ENCODE data around the gene MAPK8IP3.
"Not testable (repeated sequence)": the region's sequence is repeated elsewhere in the genome, so short reads cannot be mapped to it uniquely, and the experiment has no call there.

The MAPK8IP3 gene

DNA sequence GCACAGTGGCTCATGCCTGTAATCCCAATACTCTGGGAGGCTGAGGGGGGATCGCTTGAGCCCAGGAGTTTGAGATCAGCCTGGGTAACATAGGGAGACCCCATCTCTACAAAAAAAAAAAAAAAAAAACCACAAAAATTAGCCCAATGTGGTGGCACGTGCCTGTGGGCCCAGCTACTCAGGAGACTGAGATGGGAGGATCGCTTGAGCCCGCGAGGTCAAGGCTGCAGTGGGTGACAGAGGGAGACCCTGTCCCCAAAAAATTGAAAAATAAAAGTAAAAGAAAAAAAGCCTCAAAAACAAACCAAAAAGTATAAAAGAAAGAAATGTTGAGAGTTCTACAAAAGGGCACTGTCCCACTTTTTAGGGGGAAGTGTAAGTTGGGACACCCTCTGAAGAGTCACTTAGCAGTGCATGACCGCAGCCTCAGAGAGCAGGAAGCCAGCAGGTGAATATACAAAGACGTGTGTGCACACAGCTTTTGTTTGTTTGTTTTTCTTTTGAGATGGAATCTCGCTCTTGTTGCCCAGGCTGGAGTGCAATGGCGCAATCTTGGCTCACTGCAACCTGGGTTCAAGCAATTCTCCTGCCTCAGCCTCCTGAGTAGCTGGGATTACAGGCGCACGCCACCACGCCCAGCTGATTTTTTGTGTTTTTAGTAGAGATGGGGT, 13.7 kb downstream of the MAPK8IP3 start:
- H3K27ac ChIP-seq (ENCODE audit: insufficient read depth in 1 of 2, low read depth in 1 of 2, low read length in 2 of 2, poor library complexity in 1 of 2, severe bottlenecking in 2 of 2); CTCF ChIA-PET; H3K9me3 ChIP-seq (ENCODE audit: control extremely low read depth in 1 of 5, control insufficient read depth in 4 of 5, insufficient read depth in 2 of 5, low read depth in 1 of 5, low read length in 4 of 5); H3K27me3 ChIP-seq (replicated peaks in 2 of 5; ENCODE audit: control insufficient read depth in 4 of 5, insufficient read depth in 5 of 5, low read length in 4 of 5); H3K4me3 ChIP-seq (ENCODE audit: control insufficient read depth in 1 of 7, extremely low read depth in 1 of 7, insufficient read depth in 4 of 7, low read depth in 2 of 7, low read length in 6 of 7); POLR2A ChIA-PET; H3K36me3 ChIP-seq (ENCODE audit: control insufficient read depth in 4 of 4, insufficient read depth in 4 of 4, low read length in 3 of 4): not testable (repeated sequence)
- DNase-seq, result peak in 2 of 3 donors; percentile 36 to 52
- 66% methylated on average over 2 of the region's 12 CpGs for WGBS (ENCODE audit: insufficient coverage)
- H3K4me1 ChIP-seq (ENCODE audit: control extremely low read depth in 1 of 4, control insufficient read depth in 4 of 4, insufficient read depth in 4 of 4, low read length in 3 of 4), result peaks cover 5 to 45% (median 32%) of the 10 kb centered on the region in 4 experiments

DNA sequence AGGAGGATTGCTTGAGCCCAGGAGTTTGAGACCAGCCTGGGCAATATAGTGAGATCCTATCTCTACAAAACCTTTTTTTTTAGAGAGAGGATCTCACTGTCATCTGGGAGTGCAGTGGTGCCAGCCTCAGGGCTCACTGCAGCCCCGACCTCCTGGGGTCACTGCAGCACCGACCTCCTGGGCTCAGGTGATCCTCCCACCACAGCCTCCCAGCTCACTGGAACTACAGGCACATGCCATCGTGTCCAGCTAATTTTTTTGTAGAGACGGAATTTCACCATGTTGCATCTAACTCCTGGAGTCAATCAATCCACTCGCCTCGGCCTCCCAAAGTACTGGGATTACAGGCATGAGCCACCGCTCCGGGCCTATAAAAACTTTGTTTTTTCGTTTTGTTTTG, 15.4 kb downstream of the MAPK8IP3 start:
- H3K4me1 ChIP-seq (ENCODE audit: control extremely low read depth in 1 of 4, control insufficient read depth in 4 of 4, insufficient read depth in 4 of 4, low read length in 3 of 4), result peaks cover 5 to 38% (median 30%) of the 10 kb centered on the region in 4 experiments
- no peaks in the 10 kb centered on the region for H3K9me3 ChIP-seq (ENCODE audit: control extremely low read depth in 1 of 5, control insufficient read depth in 4 of 5, insufficient read depth in 2 of 5, low read depth in 1 of 5, low read length in 4 of 5)
- no peak for DNase-seq
- no peak overlapping the region for H3K4me3 ChIP-seq (ENCODE audit: control insufficient read depth in 1 of 7, extremely low read depth in 1 of 7, insufficient read depth in 4 of 7, low read depth in 2 of 7, low read length in 6 of 7)
- CTCF ChIA-PET, result no interaction called here
- H3K27me3 ChIP-seq (replicated peaks in 2 of 5; ENCODE audit: control insufficient read depth in 4 of 5, insufficient read depth in 5 of 5, low read length in 4 of 5), result no peaks in the 10 kb centered on the region
- peaks cover 4 to 14% (median 9%) of the 10 kb centered on the region in 4 experiments for H3K36me3 ChIP-seq (ENCODE audit: control insufficient read depth in 4 of 4, insufficient read depth in 4 of 4, low read length in 3 of 4)
- POLR2A ChIA-PET, result interaction anchor here (0.6 kb wide), 1 partner anchor 144 kb away, joined by 3 read pairs; no protein-coding TSS in a partner anchor
- H3K27ac ChIP-seq (ENCODE audit: insufficient read depth in 1 of 2, low read depth in 1 of 2, low read length in 2 of 2, poor library complexity in 1 of 2, severe bottlenecking in 2 of 2), result no peak overlapping the region
- 100% methylated on average over 6 of the region's 9 CpGs for WGBS (ENCODE audit: insufficient coverage)

DNA sequence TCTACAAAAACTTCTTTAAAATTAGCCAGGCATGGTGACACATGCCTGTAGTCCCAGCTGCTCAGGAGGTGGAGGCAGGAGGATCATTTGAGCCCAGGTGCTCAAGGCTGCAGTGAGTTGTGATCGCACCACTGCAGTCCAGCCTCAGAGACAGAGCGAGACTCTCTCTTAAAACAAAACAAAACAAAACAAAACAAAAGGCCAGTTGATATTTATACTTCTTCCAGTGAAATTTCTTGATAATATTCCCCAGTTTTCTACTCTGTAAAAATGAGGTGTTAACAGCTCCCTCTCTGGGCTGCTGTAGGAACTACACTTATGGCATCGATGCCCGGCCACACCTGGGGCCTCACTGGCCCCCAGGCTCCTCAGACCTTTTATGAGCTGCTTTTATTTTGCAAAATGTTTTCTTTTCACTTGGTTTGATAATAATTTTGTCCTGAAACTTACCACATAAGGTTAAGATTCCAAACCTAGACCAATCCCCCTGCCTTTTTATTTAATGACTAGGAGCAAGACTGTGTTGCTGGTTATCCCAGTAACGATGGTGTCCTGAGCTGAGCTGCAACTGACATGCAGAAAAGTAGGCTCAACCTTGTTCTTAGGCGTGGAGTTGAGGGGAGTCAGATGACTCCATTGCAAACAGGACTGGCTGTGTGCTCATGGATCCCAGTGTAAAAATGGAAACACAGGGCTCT, 17.6 kb downstream of the MAPK8IP3 start:
- Histone ChIP-seq H3K27me3 (replicated peaks in 2 of 5; ENCODE audit: control insufficient read depth in 4 of 5, insufficient read depth in 5 of 5, low read length in 4 of 5) (no peaks in the 10 kb centered on the region), H3K4me3 (ENCODE audit: control insufficient read depth in 1 of 7, extremely low read depth in 1 of 7, insufficient read depth in 4 of 7, low read depth in 2 of 7, low read length in 6 of 7) (no peak overlapping the region), H3K36me3 (ENCODE audit: control insufficient read depth in 4 of 4, insufficient read depth in 4 of 4, low read length in 3 of 4) (peaks cover 8 to 35% (median 25%) of the 10 kb centered on the region in 4 experiments), H3K4me1 (ENCODE audit: control extremely low read depth in 1 of 4, control insufficient read depth in 4 of 4, insufficient read depth in 4 of 4, low read length in 3 of 4) (peaks cover 5 to 35% (median 30%) of the 10 kb centered on the region in 4 experiments), H3K27ac (ENCODE audit: insufficient read depth in 1 of 2, low read depth in 1 of 2, low read length in 2 of 2, poor library complexity in 1 of 2, severe bottlenecking in 2 of 2) (no peak overlapping the region), H3K9me3 (ENCODE audit: control extremely low read depth in 1 of 5, control insufficient read depth in 4 of 5, insufficient read depth in 2 of 5, low read depth in 1 of 5, low read length in 4 of 5) (no peaks in the 10 kb centered on the region)
- peak in 2 of 3 donors; percentile 47 to 54 for DNase-seq
- ChIA-PET CTCF (interaction anchor here (0.6 to 1.7 kb wide), 7 partner anchors 9 to 410 kb away, joined by 3 to 7 read pairs (median 3); partner anchors contain the start of gene JPT2), POLR2A (no interaction called here)
- 86% methylated on average over 2 of the region's 6 CpGs for WGBS (ENCODE audit: insufficient coverage)

DNA sequence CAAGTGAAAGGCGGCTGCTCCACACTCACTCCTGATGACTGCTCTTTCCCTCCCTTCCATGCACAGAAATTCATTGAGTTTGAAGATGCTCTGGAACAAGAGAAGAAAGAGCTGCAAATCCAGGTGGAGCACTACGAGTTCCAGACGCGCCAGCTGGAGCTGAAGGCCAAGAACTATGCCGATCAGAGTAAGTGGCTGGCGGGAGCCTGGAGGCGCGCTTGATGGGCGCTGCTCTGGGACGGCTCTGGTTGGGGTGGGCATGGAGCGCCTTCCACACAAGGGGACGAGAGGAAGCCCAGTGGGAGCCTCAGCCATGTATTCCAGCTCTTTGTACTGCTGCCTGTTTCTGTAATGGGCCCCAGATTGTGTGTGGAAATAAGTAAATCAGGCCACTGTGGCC, 18.5 kb downstream of the MAPK8IP3 start:
- H3K27me3 ChIP-seq (replicated peaks in 2 of 5; ENCODE audit: control insufficient read depth in 4 of 5, insufficient read depth in 5 of 5, low read length in 4 of 5), result no peaks in the 10 kb centered on the region
- H3K4me3 ChIP-seq (ENCODE audit: control insufficient read depth in 1 of 7, extremely low read depth in 1 of 7, insufficient read depth in 4 of 7, low read depth in 2 of 7, low read length in 6 of 7), result no peak overlapping the region
- CTCF ChIA-PET, result interaction anchor here (0.9 to 1.7 kb wide), 5 partner anchors 8 to 49 kb away, joined by 3 to 7 read pairs (median 4); partner anchors contain the start of gene JPT2
- H3K36me3 ChIP-seq (ENCODE audit: control insufficient read depth in 4 of 4, insufficient read depth in 4 of 4, low read length in 3 of 4), result peaks cover 11 to 44% (median 31%) of the 10 kb centered on the region in 4 experiments
- peaks cover 2 to 33% (median 26%) of the 10 kb centered on the region in 4 experiments for H3K4me1 ChIP-seq (ENCODE audit: control extremely low read depth in 1 of 4, control insufficient read depth in 4 of 4, insufficient read depth in 4 of 4, low read length in 3 of 4)
- no peaks in the 10 kb centered on the region for H3K9me3 ChIP-seq (ENCODE audit: control extremely low read depth in 1 of 5, control insufficient read depth in 4 of 5, insufficient read depth in 2 of 5, low read depth in 1 of 5, low read length in 4 of 5)
- H3K27ac ChIP-seq (ENCODE audit: insufficient read depth in 1 of 2, low read depth in 1 of 2, low read length in 2 of 2, poor library complexity in 1 of 2, severe bottlenecking in 2 of 2), result no peak overlapping the region
- POLR2A ChIA-PET, result no interaction called here
- WGBS (ENCODE audit: insufficient coverage), result 96% methylated on average over 12 of the region's 12 CpGs
- no peak for DNase-seq

DNA sequence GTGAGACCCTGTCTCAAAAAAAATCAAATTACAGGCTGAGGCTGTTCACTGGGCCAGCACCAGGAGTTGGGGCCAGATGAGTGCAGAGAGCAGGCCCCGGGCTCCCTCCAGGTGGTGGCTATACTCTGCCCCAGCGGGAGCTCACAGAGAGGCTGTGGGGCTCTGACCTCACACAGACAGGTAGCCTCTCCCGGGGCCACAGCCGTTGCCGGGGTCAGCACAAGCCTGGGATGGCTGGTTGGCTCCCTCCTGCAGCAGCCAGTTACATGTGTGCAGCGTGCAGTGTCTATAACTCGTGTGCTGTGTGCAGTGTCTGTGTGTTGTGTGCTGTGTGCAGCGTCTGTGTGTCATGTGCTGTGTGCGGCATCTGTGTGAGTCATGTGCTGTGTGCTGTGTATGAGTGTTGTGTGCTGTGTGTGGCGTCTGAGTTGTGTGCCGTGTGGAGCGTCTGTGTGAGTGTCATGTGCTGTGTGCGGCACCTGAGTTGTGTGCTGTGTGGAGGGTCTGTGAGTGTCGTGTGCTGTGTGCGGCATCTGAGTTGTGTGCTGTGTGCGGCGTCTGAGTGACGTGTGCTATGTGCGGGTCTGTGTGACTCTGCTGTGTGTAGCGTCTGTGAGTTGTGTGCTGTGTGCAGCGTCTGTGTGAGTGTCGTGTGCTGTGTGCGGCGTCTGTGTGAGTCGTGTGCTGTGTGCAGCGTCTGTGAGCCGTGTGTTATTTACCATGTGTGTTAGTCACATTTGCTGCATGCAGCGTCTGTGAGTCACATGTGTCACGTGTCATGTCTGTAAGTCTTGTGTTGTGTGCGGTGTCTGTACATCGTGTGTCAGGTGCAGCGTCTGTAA, 20.9 kb downstream of the MAPK8IP3 start:
- no peak for DNase-seq
- no peaks in the 10 kb centered on the region for H3K27me3 ChIP-seq (replicated peaks in 2 of 5; ENCODE audit: control insufficient read depth in 4 of 5, insufficient read depth in 5 of 5, low read length in 4 of 5)
- peaks cover 2 to 23% (median 19%) of the 10 kb centered on the region in 4 experiments for H3K4me1 ChIP-seq (ENCODE audit: control extremely low read depth in 1 of 4, control insufficient read depth in 4 of 4, insufficient read depth in 4 of 4, low read length in 3 of 4)
- H3K27ac ChIP-seq (ENCODE audit: insufficient read depth in 1 of 2, low read depth in 1 of 2, low read length in 2 of 2, poor library complexity in 1 of 2, severe bottlenecking in 2 of 2), result no peak overlapping the region
- ChIA-PET POLR2A (no interaction called here), CTCF (interaction anchor here (0.8 to 1.5 kb wide), 2 partner anchors 48 to 185 kb away, joined by 3 to 5 read pairs; partner anchors contain the start of gene JPT2)
- H3K4me3 ChIP-seq (ENCODE audit: control insufficient read depth in 1 of 7, extremely low read depth in 1 of 7, insufficient read depth in 4 of 7, low read depth in 2 of 7, low read length in 6 of 7), result no peak overlapping the region
- H3K36me3 ChIP-seq (ENCODE audit: control insufficient read depth in 4 of 4, insufficient read depth in 4 of 4, low read length in 3 of 4), result peaks cover 11 to 59% (median 41%) of the 10 kb centered on the region in 4 experiments
- 98% methylated on average over 19 of the region's 32 CpGs for WGBS (ENCODE audit: insufficient coverage)
- H3K9me3 ChIP-seq (ENCODE audit: control extremely low read depth in 1 of 5, control insufficient read depth in 4 of 5, insufficient read depth in 2 of 5, low read depth in 1 of 5, low read length in 4 of 5), result no peaks in the 10 kb centered on the region

DNA sequence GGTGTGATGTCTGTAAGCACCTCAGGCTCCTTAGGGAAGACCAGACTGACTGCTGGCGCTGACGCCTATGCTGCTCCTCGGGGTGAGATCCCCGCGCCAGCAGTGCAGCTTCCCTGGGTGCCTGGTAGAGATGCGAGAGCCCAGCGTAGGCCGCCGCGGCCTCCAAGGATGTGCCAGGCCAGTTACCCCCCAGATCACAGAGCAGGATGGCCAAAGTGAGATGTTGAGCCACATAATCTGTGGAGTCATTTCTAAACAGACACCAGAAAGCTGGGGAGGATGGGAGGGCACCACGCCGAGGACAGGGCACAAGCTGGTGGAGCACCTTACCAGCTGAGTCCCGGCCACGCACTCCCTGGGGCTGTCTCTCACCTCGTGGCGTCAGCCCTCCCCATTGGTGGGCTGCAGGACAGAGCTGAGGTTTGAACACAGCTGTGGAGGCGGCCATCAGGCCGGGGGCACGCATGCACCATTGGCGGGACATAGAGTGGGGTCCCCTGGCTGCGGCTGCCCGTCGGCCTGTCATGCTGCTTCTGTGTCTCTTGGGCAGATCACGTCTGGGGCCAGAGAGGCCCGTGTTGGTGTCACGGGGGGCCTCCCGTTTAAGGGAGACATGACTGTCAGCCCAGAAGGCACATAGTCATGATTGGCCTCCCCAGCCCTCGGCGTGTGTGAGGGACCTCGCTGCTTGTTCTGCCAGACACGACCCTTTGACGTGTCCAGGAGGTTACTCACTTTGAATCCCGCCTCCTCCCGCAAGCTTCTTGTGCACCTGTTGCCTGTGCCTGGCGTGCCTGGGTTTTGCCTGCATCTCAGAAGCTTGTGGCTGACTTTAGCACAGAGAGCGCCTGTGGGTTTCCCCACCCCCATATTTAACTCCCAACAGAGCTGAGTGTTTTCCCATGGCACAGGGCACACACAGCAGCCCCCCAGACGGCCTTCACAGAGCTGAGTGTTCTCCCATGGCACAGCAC, 21.9 kb downstream of the MAPK8IP3 start:
- Histone ChIP-seq H3K27me3 (replicated peaks in 2 of 5; ENCODE audit: control insufficient read depth in 4 of 5, insufficient read depth in 5 of 5, low read length in 4 of 5) (no peaks in the 10 kb centered on the region), H3K9me3 (ENCODE audit: control extremely low read depth in 1 of 5, control insufficient read depth in 4 of 5, insufficient read depth in 2 of 5, low read depth in 1 of 5, low read length in 4 of 5) (no peaks in the 10 kb centered on the region), H3K4me3 (ENCODE audit: control insufficient read depth in 1 of 7, extremely low read depth in 1 of 7, insufficient read depth in 4 of 7, low read depth in 2 of 7, low read length in 6 of 7) (no peak overlapping the region), H3K4me1 (ENCODE audit: control extremely low read depth in 1 of 4, control insufficient read depth in 4 of 4, insufficient read depth in 4 of 4, low read length in 3 of 4) (peaks cover 0 to 13% (median 9%) of the 10 kb centered on the region in 4 experiments), H3K36me3 (ENCODE audit: control insufficient read depth in 4 of 4, insufficient read depth in 4 of 4, low read length in 3 of 4) (peaks cover 11 to 70% (median 51%) of the 10 kb centered on the region in 4 experiments), H3K27ac (ENCODE audit: insufficient read depth in 1 of 2, low read depth in 1 of 2, low read length in 2 of 2, poor library complexity in 1 of 2, severe bottlenecking in 2 of 2) (no peak overlapping the region)
- POLR2A ChIA-PET, result no interaction called here
- WGBS (ENCODE audit: insufficient coverage), result 97% methylated on average over 37 of the region's 37 CpGs
- DNase-seq, result no peak
- CTCF ChIA-PET, result interaction anchor here (0.7 to 1.0 kb wide), 2 partner anchors 21 to 26 kb away, joined by 3 to 4 read pairs; no protein-coding TSS in a partner anchor
